ENCODE measurements around the gene KAZN. TPM values are rescaled to one million over a fixed set of nuclear protein-coding genes. Genes with fewer than 3 reads are reported as not detected.

The KAZN gene
- total and polyA plus RNA-seq, 12 donors = 1.1 to 6.5 (median 1.9) TPM

DNA sequence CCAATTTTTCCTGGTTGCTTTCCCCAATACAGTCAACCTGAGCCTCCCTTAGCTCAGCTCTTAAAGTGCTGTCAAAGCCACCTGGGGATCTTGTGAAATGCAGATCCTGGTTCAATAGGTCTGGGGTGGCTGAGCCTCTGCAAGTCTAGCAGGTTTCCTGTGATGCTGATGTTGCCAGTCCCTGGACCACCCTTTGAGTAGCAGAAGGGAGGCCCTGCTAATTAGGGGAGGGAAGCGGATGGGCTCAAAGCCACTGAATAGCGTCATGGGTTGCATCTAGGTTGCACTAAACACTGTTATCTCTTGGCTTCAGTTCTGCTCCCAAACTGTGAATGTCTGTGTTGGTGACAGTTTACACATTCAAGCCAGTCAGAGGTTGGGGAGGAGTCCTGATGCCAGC, 127.2 kb downstream of the KAZN start:
- Histone ChIP-seq H3K27me3 (peaks cover 0 to 20% (median 6%) of the 10 kb centered on the region in 7 donors), H3K4me1 (no peaks in the 10 kb centered on the region), H3K4me3 (no peak overlapping the region), H3K9me3 (no peaks in the 10 kb centered on the region), H3K36me3 (no peaks in the 10 kb centered on the region), H3K27ac (no peak overlapping the region)
- DNase-seq = no peak
- TF ChIP-seq CTCF (IDR thresholded peaks at IDR 0.05) = no peak
- WGBS, 2 donors = 37 to 38% methylated on average over 2 of the region's 2 CpGs
- intact Hi-C loops (cut with DNase I) = no loop called here
- ATAC-seq = no peak

- Histone ChIP-seq H3K27me3 (peaks cover 0 to 24% (median 6%) of the 10 kb centered on the region in 7 donors), H3K9me3 (no peaks in the 10 kb centered on the region), H3K27ac (no peak overlapping the region), H3K4me3 (no peak overlapping the region), H3K4me1 (no peaks in the 10 kb centered on the region), H3K36me3 (no peaks in the 10 kb centered on the region)
- intact Hi-C loops (cut with DNase I) = no loop called here
- DNase-seq (no peak), ATAC-seq (no peak)
- TF ChIP-seq CTCF (IDR thresholded peaks at IDR 0.05) = no peak
- WGBS, 2 donors = 76 to 81% methylated on average over 6 of the region's 6 CpGs
These were observed 128.1 kb downstream of the KAZN start for GRCh38 chr1:14726606-14727005.

- intact Hi-C loops (cut with DNase I) = no loop called here
- WGBS, 2 donors = 78 to 84% methylated on average over 7 of the region's 7 CpGs
- Histone ChIP-seq H3K4me1 (peaks cover 0 to 4% (median 0%) of the 10 kb centered on the region in 9 donors), H3K9me3 (no peaks in the 10 kb centered on the region), H3K4me3 (no peak overlapping the region), H3K27ac (no peak overlapping the region), H3K36me3 (no peaks in the 10 kb centered on the region), H3K27me3 (peaks cover 0 to 39% (median 15%) of the 10 kb centered on the region in 7 donors)
- DNase-seq (no peak), ATAC-seq (no peak)
- no peak for TF ChIP-seq CTCF (IDR thresholded peaks at IDR 0.05)
These were observed 130.0 kb downstream of the KAZN start for GRCh38 chr1:14728516-14728915.

DNA sequence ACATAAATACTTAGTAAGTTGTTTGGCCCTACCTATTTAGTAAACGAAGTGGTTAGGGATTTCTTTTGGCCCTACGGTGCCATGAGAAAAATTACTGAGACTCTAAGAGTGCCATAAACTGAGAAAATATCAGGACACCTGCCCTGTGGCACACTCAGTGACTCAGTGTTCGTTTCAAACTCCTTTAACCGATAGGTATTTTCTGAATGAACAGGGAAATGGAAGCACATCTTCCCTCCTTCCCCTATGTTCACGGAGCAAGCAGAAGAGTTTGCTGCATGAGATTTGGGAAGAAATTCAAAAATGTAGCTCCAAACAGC, 134.2 kb downstream of the KAZN start:
- Histone ChIP-seq H3K4me1 (peaks cover 0 to 4% (median 0%) of the 10 kb centered on the region in 9 donors), H3K27ac (no peak overlapping the region), H3K9me3 (no peaks in the 10 kb centered on the region), H3K36me3 (no peaks in the 10 kb centered on the region), H3K27me3 (peaks cover 0 to 59% (median 33%) of the 10 kb centered on the region in 7 donors), H3K4me3 (no peak overlapping the region)
- DNase-seq (no peak), ATAC-seq (no peak)
- intact Hi-C loops (cut with DNase I) = loop anchor here in 4 of 10 donors (5.0 to 10.0 kb wide), 3 partner anchors 618 to 628 kb away; no protein-coding TSS in a partner anchor
- TF ChIP-seq CTCF (IDR thresholded peaks at IDR 0.05) = no peak
- WGBS, 2 donors = 73 to 78% methylated on average over 5 of the region's 5 CpGs
